ENCODE data around the gene HNF1A.
A peak's percentile ranks its signal among the peaks of the same experiment; 100 is the strongest.

The HNF1A gene

DNA sequence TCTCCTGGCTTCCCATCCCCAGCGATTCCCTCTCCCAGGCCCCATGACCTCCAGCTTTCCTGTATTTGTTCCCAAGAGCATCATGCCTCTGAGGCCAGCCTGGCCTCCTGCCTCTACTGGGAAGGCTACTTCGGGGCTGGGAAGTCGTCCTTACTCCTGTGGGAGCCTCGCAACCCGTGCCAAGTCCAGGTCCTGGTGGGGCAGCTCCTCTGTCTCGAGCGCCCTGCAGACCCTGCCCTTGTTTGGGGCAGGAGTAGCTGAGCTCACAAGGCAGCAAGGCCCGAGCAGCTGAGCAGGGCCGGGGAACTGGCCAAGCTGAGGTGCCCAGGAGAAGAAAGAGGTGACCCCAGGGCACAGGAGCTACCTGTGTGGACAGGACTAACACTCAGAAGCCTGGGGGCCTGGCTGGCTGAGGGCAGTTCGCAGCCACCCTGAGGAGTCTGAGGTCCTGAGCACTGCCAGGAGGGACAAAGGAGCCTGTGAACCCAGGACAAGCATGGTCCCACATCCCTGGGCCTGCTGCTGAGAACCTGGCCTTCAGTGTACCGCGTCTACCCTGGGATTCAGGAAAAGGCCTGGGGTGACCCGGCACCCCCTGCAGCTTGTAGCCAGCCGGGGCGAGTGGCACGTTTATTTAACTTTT, 23.6 kb downstream of the HNF1A start:
- H3K27ac ChIP-seq (replicated peaks), result no peak overlapping the region
- H3K4me3 ChIP-seq (replicated peaks; ENCODE audit: insufficient read depth, low read length), result no peak overlapping the region
- no peak for TF ChIP-seq GABPA (IDR thresholded peaks at IDR 0.05; ENCODE audit: low read depth)
- no peak for TF ChIP-seq SPI1 (IDR thresholded peaks at IDR 0.05; ENCODE audit: borderline replicate concordance, low read depth)
- no peak for TF ChIP-seq REST (IDR thresholded peaks at IDR 0.05; ENCODE audit: insufficient replicate concordance, low read depth)
- DNase-seq (ENCODE audit: low read depth in 1 of 2, low spot score in 1 of 2), result no peak
- no peaks in the 10 kb centered on the region for H3K27me3 ChIP-seq (ENCODE audit: insufficient read depth, poor library complexity, severe bottlenecking)

- Histone ChIP-seq H3K27me3 (ENCODE audit: insufficient read depth, poor library complexity, severe bottlenecking) (no peaks in the 10 kb centered on the region), H3K4me3 (replicated peaks; ENCODE audit: insufficient read depth, low read length) (no peak overlapping the region), H3K27ac (replicated peaks) (no peak overlapping the region)
- TF ChIP-seq, protein P1, sequence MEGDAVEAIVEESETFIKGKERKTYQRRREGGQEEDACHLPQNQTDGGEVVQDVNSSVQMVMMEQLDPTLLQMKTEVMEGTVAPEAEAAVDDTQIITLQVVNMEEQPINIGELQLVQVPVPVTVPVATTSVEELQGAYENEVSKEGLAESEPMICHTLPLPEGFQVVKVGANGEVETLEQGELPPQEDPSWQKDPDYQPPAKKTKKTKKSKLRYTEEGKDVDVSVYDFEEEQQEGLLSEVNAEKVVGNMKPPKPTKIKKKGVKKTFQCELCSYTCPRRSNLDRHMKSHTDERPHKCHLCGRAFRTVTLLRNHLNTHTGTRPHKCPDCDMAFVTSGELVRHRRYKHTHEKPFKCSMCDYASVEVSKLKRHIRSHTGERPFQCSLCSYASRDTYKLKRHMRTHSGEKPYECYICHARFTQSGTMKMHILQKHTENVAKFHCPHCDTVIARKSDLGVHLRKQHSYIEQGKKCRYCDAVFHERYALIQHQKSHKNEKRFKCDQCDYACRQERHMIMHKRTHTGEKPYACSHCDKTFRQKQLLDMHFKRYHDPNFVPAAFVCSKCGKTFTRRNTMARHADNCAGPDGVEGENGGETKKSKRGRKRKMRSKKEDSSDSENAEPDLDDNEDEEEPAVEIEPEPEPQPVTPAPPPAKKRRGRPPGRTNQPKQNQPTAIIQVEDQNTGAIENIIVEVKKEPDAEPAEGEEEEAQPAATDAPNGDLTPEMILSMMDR (IDR thresholded peaks at IDR 0.05; ENCODE audit: insufficient read depth, low read length), result no peak
- TF ChIP-seq GABPA (IDR thresholded peaks at IDR 0.05; ENCODE audit: low read depth) (no peak), REST (IDR thresholded peaks at IDR 0.05; ENCODE audit: insufficient replicate concordance, low read depth) (no peak), POLR2AphosphoS5 (IDR thresholded peaks at IDR 0.05; ENCODE audit: low read depth) (no peak), SPI1 (IDR thresholded peaks at IDR 0.05; ENCODE audit: borderline replicate concordance, low read depth) (no peak)
- DNase-seq (ENCODE audit: low read depth in 1 of 2, low spot score in 1 of 2), result peak in 1 of 2 experiments; percentile 62
These were observed 25.3 kb downstream of the HNF1A start for GRCh38 chr12:121003650-121004049.

GRCh38 chr12:121004253-121004815, 26.0 kb downstream of the HNF1A start:
- no peaks in the 10 kb centered on the region for H3K27me3 ChIP-seq (ENCODE audit: insufficient read depth, poor library complexity, severe bottlenecking)
- no peak for TF ChIP-seq POLR2AphosphoS5 (IDR thresholded peaks at IDR 0.05; ENCODE audit: low read depth)
- no peak for TF ChIP-seq SPI1 (IDR thresholded peaks at IDR 0.05; ENCODE audit: borderline replicate concordance, low read depth)
- TF ChIP-seq, protein P1 (IDR thresholded peaks at IDR 0.05; ENCODE audit: insufficient read depth, low read length), result no peak
- no peak for TF ChIP-seq GABPA (IDR thresholded peaks at IDR 0.05; ENCODE audit: low read depth)
- no peak for TF ChIP-seq REST (IDR thresholded peaks at IDR 0.05; ENCODE audit: insufficient replicate concordance, low read depth)
- H3K27ac ChIP-seq (replicated peaks), result no peak overlapping the region
- H3K4me3 ChIP-seq (replicated peaks; ENCODE audit: insufficient read depth, low read length), result no peak overlapping the region
- DNase-seq (ENCODE audit: low read depth in 1 of 2, low spot score in 1 of 2), result no peak

Data from HL-60 (cell line).